ENCODE data around the gene TARS3. TPM values are rescaled to one million over a fixed set of nuclear protein-coding genes. Genes with fewer than 3 reads are reported as not detected.
A peak's percentile ranks its signal among the peaks of the same experiment; 100 is the strongest.
"Not testable (repeated sequence)": the region's sequence is repeated elsewhere in the genome, so short reads cannot be mapped to it uniquely, and the experiment has no call there.

The TARS3 gene
- total RNA-seq, 1 experiment from 2014 or later, result 12.4 TPM

- H3K4me3 ChIP-seq (ENCODE audit: low read depth in 2 of 2, low read length in 2 of 2); intact Hi-C loops (cut with micrococcal nuclease; ENCODE audit: unreplicated experiment); POLR2A ChIA-PET; BruUV-seq (replicated peaks); H3K27me3 ChIP-seq (ENCODE audit: control insufficient read depth, insufficient read depth, low read length); H3K36me3 ChIP-seq (ENCODE audit: control insufficient read depth, insufficient read depth, low read length); ATAC-seq; in situ Hi-C loops (cut with HindIII; ENCODE audit: low pct_unique_long_range_greater_than_20kb, low sequenced_read_pairs); DNase-seq (ENCODE audit: low read depth, low spot score); H3K27ac ChIP-seq (ENCODE audit: low read length); H3K9me3 ChIP-seq (ENCODE audit: control insufficient read depth, insufficient read depth, low read depth, low read length): not testable (repeated sequence)
- TF ChIP-seq CTCF (IDR thresholded peaks at IDR 0.05), result peak; percentile 28
- peaks cover 20% of the 10 kb centered on the region for H3K4me1 ChIP-seq (ENCODE audit: control insufficient read depth, insufficient read depth, low read length)
- CTCF ChIA-PET, result interaction anchor here (0.7 to 1.0 kb wide), 4 partner anchors 13 to 363 kb away, joined by 3 to 5 read pairs (median 4); no protein-coding TSS in a partner anchor
These were observed 69.5 kb downstream of the TARS3 start for GRCh38 chr15:101654624-101655337.

GRCh38 chr15:101654171-101654570 lies 70.1 kb downstream of the TARS3 start:
- BruUV-seq (replicated peaks), result no TSS peak
- ChIA-PET CTCF (interaction anchor here (0.7 kb wide), 2 partner anchors 15 to 361 kb away, joined by 3 to 5 read pairs; no protein-coding TSS in a partner anchor), POLR2A (no interaction called here)
- no peaks in the 10 kb centered on the region for H3K27me3 ChIP-seq (ENCODE audit: control insufficient read depth, insufficient read depth, low read length)
- in situ Hi-C loops (cut with HindIII; ENCODE audit: low pct_unique_long_range_greater_than_20kb, low sequenced_read_pairs), result no loop called here
- DNase-seq (ENCODE audit: low read depth, low spot score), result no peak
- no peak for ATAC-seq
- peaks cover 20% of the 10 kb centered on the region for H3K4me1 ChIP-seq (ENCODE audit: control insufficient read depth, insufficient read depth, low read length)
- H3K4me3 ChIP-seq (ENCODE audit: low read depth in 2 of 2, low read length in 2 of 2), result no peak overlapping the region
- peaks cover 5% of the 10 kb centered on the region for H3K36me3 ChIP-seq (ENCODE audit: control insufficient read depth, insufficient read depth, low read length)
- intact Hi-C loops (cut with micrococcal nuclease; ENCODE audit: unreplicated experiment), result no loop called here
- H3K9me3 ChIP-seq (ENCODE audit: control insufficient read depth, insufficient read depth, low read depth, low read length), result no peaks in the 10 kb centered on the region
- no peak for TF ChIP-seq CTCF (IDR thresholded peaks at IDR 0.05)
- TF ChIP-seq TCF7L2 (IDR thresholded peaks at IDR 0.05; ENCODE audit: low read depth, low read length), result no peak
- no peak for TF ChIP-seq REST (IDR thresholded peaks at IDR 0.05; ENCODE audit: insufficient read depth in 1 of 2, low read depth in 2 of 2, low read length in 1 of 2)
- no peak for TF ChIP-seq POLR2AphosphoS5 (IDR thresholded peaks at IDR 0.05; ENCODE audit: low read depth, low read length)
- no peak for TF ChIP-seq SIN3A (IDR thresholded peaks at IDR 0.05; ENCODE audit: borderline replicate concordance, insufficient read depth, low read depth, low read length)
- H3K27ac ChIP-seq (ENCODE audit: low read length), result no peak overlapping the region

All from Panc1 (cell line).